Skeletal muscle tissue (tissue), 4 donors: ENCODE results near the gene GOLIM4. TPM values are rescaled to one million over a fixed set of nuclear protein-coding genes. Genes with fewer than 3 reads are reported as not detected.

Source experiments
- H3K27ac ChIP-seq: one replicate; pipeline ENCODE4 v1.7.0; 2013; ENCODE audit warnings: mild to moderate bottlenecking, low read depth, low read length, inconsistent platforms
- H3K27me3 ChIP-seq, 3 donors: one replicate each; pipeline ENCODE4 v1.7.0; 2013; ENCODE audit warnings: low read length in 3 of 3; ENCODE audit not compliant: control insufficient read depth in 3 of 3, insufficient read depth in 3 of 3
- H3K36me3 ChIP-seq, 3 donors: one replicate each; pipeline ENCODE4 v1.7.0; 2013; ENCODE audit warnings: low read length in 3 of 3; ENCODE audit not compliant: control insufficient read depth in 3 of 3, insufficient read depth in 3 of 3
- H3K4me1 ChIP-seq, 3 donors: one replicate each; pipeline ENCODE4 v1.7.0; 2013; ENCODE audit warnings: low read length in 3 of 3, mild to moderate bottlenecking in 3 of 3; ENCODE audit not compliant: control insufficient read depth in 3 of 3, insufficient read depth in 3 of 3
- H3K4me3 ChIP-seq, 3 donors: one replicate each; pipeline ENCODE4 v1.7.0; 2013; ENCODE audit warnings: low read length in 3 of 3
- H3K9ac ChIP-seq, 3 donors: one replicate each; pipeline ENCODE4 v1.7.0; 2013; ENCODE audit warnings: low read length in 3 of 3, mild to moderate bottlenecking in 3 of 3, moderate library complexity in 2 of 3, low read depth in 1 of 3
- H3K9me3 ChIP-seq, 3 donors: one replicate each; pipeline ENCODE4 v1.7.0; 2013; ENCODE audit warnings: low read length in 3 of 3; ENCODE audit not compliant: control insufficient read depth in 3 of 3
- total RNA-seq: library from RNA; depleted of rRNA; stranded (reverse); fragments of >200 nt; gene quantifications from one replicate; pipeline ENCODE4 v1.2.3, GENCODE V29; 2014
- donor health status: Osteomylitis.

The GOLIM4 gene
- total RNA-seq, 1 donor from 2014 or later: 23.5 TPM

DNA sequence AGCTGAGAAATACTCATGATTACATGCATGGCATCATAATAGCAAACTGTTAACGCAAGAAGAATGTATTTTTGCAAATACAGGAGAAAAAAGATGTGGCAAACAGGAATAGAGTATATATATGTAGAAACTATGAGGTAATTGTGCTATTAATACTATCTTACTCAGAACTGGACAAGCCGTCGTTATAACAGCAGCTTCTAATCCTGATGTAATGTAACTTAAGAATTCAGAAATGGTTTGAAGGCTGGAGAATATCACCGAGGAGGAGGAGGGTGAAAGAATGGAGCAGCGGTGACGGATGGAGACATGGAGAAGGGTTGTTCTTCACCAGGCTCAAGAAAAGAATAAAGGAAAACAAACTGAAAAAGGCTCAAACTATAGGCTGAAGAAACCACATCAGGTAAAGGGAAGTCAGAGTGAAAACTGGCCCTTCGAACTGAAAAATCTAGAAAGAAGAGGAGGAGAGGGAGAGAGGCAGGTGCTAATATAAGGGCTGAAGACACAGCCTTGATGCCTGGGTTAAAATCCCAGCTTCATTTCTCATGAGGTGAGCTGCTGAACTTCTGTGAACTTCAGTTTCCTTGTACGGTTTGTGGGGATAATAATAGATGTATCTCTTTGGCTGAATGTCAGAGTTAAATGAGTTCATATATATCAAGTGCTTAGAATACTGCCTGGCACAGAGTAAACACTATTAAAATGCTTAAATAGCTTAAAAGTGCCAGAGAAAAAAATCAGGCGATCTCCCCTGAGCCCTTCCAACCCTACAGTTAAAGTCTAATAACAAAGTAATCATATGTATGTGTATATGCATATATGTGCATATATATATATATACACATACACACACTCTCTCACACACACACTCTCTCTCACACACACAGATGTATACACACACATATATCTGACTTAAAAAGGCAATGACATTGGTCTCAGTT, 43.9 kb downstream of the GOLIM4 start:
- Histone ChIP-seq H3K9me3 (no peaks in the 10 kb centered on the region), H3K36me3 (no peaks in the 10 kb centered on the region), H3K9ac (peak overlapping the region; percentile 59 to 84 (median 81)), H3K4me1 (peaks cover 20 to 22% (median 22%) of the 10 kb centered on the region in 3 donors), H3K27me3 (no peaks in the 10 kb centered on the region), H3K4me3 (peak overlapping the region; percentile 63 to 74 (median 65)), H3K27ac (peak overlapping the region; percentile 94)

GRCh38 chr3:168051070-168051469, 44.7 kb downstream of the GOLIM4 start:
- H3K36me3 ChIP-seq: no peaks in the 10 kb centered on the region
- H3K4me3 ChIP-seq: peak overlapping the region; percentile 63 to 74 (median 65)
- H3K4me1 ChIP-seq: peaks cover 20 to 22% (median 22%) of the 10 kb centered on the region in 3 donors
- peak overlapping the region; percentile 59 to 84 (median 81) for H3K9ac ChIP-seq
- H3K27me3 ChIP-seq: no peaks in the 10 kb centered on the region
- peak overlapping the region; percentile 94 for H3K27ac ChIP-seq
- H3K9me3 ChIP-seq: no peaks in the 10 kb centered on the region

DNA sequence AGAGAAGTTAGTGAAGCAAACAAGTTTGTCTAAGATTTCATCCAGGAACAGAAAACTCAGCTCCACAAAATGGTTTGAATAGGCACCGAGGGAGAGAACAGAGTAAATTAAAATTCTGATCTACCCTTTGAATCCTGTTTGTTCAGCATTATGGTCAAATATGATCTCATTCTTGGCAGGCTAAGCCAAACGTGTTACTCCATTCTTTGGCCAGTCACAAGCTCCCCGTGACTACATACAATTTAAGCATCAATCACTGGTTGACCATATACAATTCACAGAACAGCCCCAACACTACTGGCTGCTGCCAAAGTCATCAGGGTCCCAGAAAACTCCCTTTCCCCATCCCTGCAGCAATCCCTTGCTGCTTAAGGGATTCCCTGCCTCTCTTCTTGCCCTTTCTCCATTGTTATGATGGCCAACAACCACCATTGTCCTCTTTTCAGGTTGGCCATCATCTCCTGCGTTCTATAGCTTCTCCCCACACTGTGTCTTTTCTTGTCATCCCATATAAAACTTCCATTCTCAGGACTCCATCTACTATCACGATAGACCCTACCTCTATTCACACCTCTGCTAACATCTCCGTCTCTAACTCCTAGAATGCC, 46.3 kb downstream of the GOLIM4 start:
- no peaks in the 10 kb centered on the region for H3K36me3 ChIP-seq
- H3K27ac ChIP-seq: peak overlapping the region; percentile 39
- H3K4me1 ChIP-seq: peaks cover 21 to 22% (median 22%) of the 10 kb centered on the region in 3 donors
- no peaks in the 10 kb centered on the region for H3K27me3 ChIP-seq
- H3K9ac ChIP-seq: no peak overlapping the region
- no peaks in the 10 kb centered on the region for H3K9me3 ChIP-seq
- H3K4me3 ChIP-seq: no peak overlapping the region

DNA sequence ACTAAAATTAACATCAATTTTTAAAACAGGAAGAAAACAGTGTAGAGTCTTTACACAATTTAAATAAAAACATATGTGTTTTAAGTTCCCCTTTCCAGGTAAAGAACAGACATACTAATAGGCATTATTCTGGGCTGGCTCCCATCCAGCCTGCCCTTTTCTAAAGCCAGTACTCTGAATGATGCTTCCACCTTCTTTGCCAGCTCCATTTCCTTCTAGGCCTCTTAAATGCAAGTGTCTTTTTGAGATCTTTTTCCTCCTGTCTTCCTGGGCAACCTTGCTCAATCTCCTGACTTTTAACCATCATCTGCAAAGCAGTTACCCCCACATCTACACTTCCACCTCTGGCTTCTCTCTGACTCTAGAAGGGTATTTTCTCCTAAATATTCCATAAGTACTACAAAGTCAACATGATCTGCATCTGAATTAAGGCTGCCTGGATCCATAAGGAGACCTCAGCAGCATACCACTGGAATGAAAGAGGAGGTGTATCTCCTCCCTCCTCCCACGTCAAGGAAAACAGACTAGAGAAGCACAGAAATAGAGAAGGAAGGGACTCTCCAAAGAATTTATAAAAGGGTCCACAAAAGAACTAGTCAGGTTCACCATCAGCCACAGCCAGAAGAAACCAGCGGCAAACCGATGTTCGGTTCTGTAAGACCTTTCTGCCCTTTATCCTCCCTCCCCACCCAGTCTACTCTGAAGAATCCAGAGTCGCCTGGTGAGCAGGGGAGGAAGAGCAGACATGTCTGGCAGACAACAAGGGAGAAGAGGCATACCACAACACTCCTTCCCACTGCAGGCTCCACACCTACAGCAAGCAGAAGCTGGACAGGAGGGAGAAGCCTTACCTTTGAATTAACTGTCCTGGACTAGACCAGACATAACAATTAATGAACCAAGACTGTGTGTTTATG, 47.1 kb downstream of the GOLIM4 start:
- Histone ChIP-seq H3K27me3 (no peaks in the 10 kb centered on the region), H3K27ac (peak overlapping the region; percentile 39), H3K4me3 (no peak overlapping the region), H3K4me1 (peaks cover 21 to 22% (median 22%) of the 10 kb centered on the region in 3 donors), H3K9me3 (no peaks in the 10 kb centered on the region), H3K36me3 (peaks cover 0 to 2% (median 0%) of the 10 kb centered on the region in 3 donors), H3K9ac (no peak overlapping the region)

DNA sequence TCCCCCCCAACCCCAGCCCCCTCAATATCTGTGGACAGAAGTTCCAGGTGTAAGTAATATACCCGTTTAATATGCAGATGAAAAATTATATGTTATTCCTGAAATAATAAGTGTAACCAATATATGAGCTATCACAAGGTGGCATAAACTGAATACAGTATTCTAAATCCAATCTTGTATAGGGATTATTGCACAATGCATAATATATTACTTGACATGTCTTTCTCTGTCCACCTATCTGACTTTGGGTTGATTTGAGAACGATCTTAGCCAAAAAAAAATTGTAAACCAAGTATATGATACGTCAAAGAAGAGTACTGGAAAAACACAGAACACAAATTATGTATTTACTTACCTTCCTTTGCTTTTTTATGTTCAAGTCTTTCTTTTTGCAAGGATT, 47.8 kb downstream of the GOLIM4 start:
- no peak overlapping the region for H3K27ac ChIP-seq
- no peak overlapping the region for H3K4me3 ChIP-seq
- no peak overlapping the region for H3K9ac ChIP-seq
- peaks cover 21 to 22% (median 22%) of the 10 kb centered on the region in 3 donors for H3K4me1 ChIP-seq
- H3K9me3 ChIP-seq: no peaks in the 10 kb centered on the region
- peaks cover 0 to 3% (median 2%) of the 10 kb centered on the region in 3 donors for H3K36me3 ChIP-seq
- no peaks in the 10 kb centered on the region for H3K27me3 ChIP-seq

DNA sequence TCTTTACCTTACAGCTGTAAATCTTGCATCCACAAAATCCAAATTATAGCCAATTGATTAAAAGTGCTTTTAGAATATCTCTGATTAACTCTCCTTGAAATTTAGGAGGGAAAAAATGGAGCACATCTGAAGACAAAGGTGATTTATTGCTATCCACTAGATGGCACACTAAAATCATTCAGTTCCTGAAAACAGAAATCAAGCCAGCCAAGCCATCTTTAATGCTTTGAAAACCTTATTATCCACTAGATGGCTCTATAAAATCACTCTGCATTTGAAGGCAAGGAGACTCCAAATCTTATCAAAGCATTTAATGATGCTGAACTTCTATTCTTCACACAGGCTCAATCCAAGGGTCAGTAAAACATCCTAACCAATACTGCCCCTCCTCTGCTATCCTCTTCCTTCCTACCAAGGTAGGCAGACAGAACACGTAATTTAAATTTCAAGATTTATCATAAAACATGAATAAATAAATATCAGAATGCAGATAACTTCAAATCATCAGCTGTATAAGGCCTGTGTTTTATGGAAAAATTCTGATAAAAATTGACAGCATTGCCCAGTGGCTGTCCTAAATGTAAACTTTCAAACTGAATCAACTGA, 48.4 kb downstream of the GOLIM4 start:
- Histone ChIP-seq H3K27me3 (no peaks in the 10 kb centered on the region), H3K9ac (no peak overlapping the region), H3K27ac (no peak overlapping the region), H3K4me1 (peaks cover 19 to 21% (median 19%) of the 10 kb centered on the region in 3 donors), H3K9me3 (no peaks in the 10 kb centered on the region), H3K36me3 (peaks cover 0 to 9% (median 8%) of the 10 kb centered on the region in 3 donors), H3K4me3 (no peak overlapping the region)

DNA sequence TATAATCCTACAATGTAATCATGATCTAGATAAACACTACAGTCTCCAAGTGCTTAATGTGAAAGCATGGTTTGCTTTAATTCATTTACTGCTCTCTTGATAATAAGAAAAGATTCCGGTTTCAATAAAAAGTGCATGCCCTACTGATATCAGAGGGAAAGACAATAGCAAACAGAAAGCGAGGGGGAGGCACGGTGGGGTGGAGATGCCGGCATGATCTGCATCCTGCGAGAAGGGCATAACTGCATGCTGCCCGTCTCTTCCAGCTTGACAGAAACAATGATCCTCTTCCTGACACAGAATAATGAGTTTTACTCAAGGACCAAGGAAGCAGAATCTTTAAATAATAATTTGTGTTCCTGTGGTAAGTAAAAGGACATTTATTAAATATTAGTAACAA, 51.7 kb downstream of the GOLIM4 start:
- peaks cover 0 to 17% (median 16%) of the 10 kb centered on the region in 3 donors for H3K36me3 ChIP-seq
- H3K4me3 ChIP-seq: no peak overlapping the region
- H3K9ac ChIP-seq: no peak overlapping the region

GRCh38 chr3:168040607-168041208, 55.0 kb downstream of the GOLIM4 start:
- H3K27ac ChIP-seq: no peak overlapping the region
- no peak overlapping the region for H3K9ac ChIP-seq
- peaks cover 0 to 9% (median 4%) of the 10 kb centered on the region in 3 donors for H3K4me1 ChIP-seq
- H3K9me3 ChIP-seq: no peaks in the 10 kb centered on the region
- no peaks in the 10 kb centered on the region for H3K27me3 ChIP-seq
- H3K36me3 ChIP-seq: peaks cover 5 to 24% (median 17%) of the 10 kb centered on the region in 3 donors
- H3K4me3 ChIP-seq: no peak overlapping the region

More for the DNA sequence above, 51.7 kb downstream of the GOLIM4 start:
- Histone ChIP-seq H3K27ac (no peak overlapping the region), H3K27me3 (no peaks in the 10 kb centered on the region), H3K4me1 (peaks cover 3 to 12% (median 6%) of the 10 kb centered on the region in 3 donors), H3K9me3 (no peaks in the 10 kb centered on the region)

- peaks cover 9 to 22% (median 9%) of the 10 kb centered on the region in 3 donors for H3K36me3 ChIP-seq
- peaks cover 7 to 12% (median 11%) of the 10 kb centered on the region in 3 donors for H3K4me1 ChIP-seq
- no peaks in the 10 kb centered on the region for H3K9me3 ChIP-seq
- no peak overlapping the region for H3K4me3 ChIP-seq
- no peak overlapping the region for H3K9ac ChIP-seq
- H3K27me3 ChIP-seq: no peaks in the 10 kb centered on the region
- H3K27ac ChIP-seq: no peak overlapping the region
These were observed 58.7 kb downstream of the GOLIM4 start for GRCh38 chr3:168037020-168037419.
